Activated T-helper 1 cell treated with anti-CD3 and anti-CD28 coated beads, Interleukin-12 subunit alpha, Interleukin-12 subunit beta, Interleukin-2, Interleukin-4 antibody, amounts not matched to agents 30 ng/mL and 10 ng/mL and 1 ng/mL, durations not matched to agents 14 hours and 24 hours and 36 hours (primary cell): ENCODE measurements around the gene ARFGEF3. TPM values are rescaled to one million over a fixed set of nuclear protein-coding genes. Genes with fewer than 3 reads are reported as not detected.
"Not testable (repeated sequence)": the region's sequence is repeated elsewhere in the genome, so short reads cannot be mapped to it uniquely, and the experiment has no call there.

ENCODE experiments used
- DNase-seq: peaks from one replicate; pipeline ENCODE4 v3.0.0; 2021; ENCODE audit warnings: low spot score
- H3K27ac Mint-ChIP-seq: one replicate; pipeline ENCODE4 v1.8.0; 2021; ENCODE audit warnings: mild to moderate bottlenecking, mixed read lengths
- H3K27me3 Mint-ChIP-seq: one replicate; pipeline ENCODE4 v1.8.0; 2022; ENCODE audit warnings: mild to moderate bottlenecking, moderate library complexity, mixed read lengths; ENCODE audit not compliant: insufficient read depth
- H3K36me3 Mint-ChIP-seq: one replicate; pipeline ENCODE4 v1.8.0; 2021; ENCODE audit warnings: low read depth, mixed read lengths
- H3K4me1 Mint-ChIP-seq: one replicate; pipeline ENCODE4 v1.8.0; 2021; ENCODE audit warnings: low read depth, mixed read lengths
- H3K4me3 Mint-ChIP-seq: one replicate; pipeline ENCODE4 v1.8.0; 2021; ENCODE audit warnings: mild to moderate bottlenecking, moderate library complexity, mixed read lengths
- H3K9me3 Mint-ChIP-seq: one replicate; pipeline ENCODE4 v1.8.0; 2021; ENCODE audit warnings: mixed read lengths
- intact Hi-C: fragments of 100-400 bp; cut with micrococcal nuclease; formaldehyde crosslinking; loops from one replicate; pipeline ENCODE4 v1.15.1; 2024
- total RNA-seq: library from RNA; stranded (reverse); gene quantifications from 2 replicates; pipeline ENCODE4 v1.2.3, GENCODE V29; 2022

ARFGEF3 gene
- 0.22 and 0.29 TPM in 2 replicates for total RNA-seq

- no peak within 1 kb of the TSS for H3K27ac Mint-ChIP-seq
Measured at GRCh38 chr6:138161338-138162110, at the start of gene ARFGEF3. TSS of gene ARFGEF3 (plus strand) at chr6:138161939. CDS start at chr6:138162087, 148 bp downstream.

GRCh38 chr6:138113588-138114210 lies 48.0 kb upstream of the ARFGEF3 start:
- Mint-ChIP-seq H3K9me3 (no peaks in the 10 kb centered on the region), H3K4me1 (peaks cover 14% of the 10 kb centered on the region), H3K4me3 (no peak overlapping the region), H3K36me3 (no peaks in the 10 kb centered on the region), H3K27me3 (peaks cover 37% of the 10 kb centered on the region), H3K27ac (no peak overlapping the region)
- DNase-seq: no peak
- intact Hi-C loops: no loop called here

More at GRCh38 chr6:138161338-138162110, at the start of gene ARFGEF3:
- H3K9me3 Mint-ChIP-seq: no peaks in the 10 kb centered on the region
- peak; percentile 29 for DNase-seq
- peaks cover 13% of the 10 kb centered on the region for H3K4me1 Mint-ChIP-seq
- peak within 1 kb of the TSS; percentile 63 for H3K4me3 Mint-ChIP-seq
- H3K36me3 Mint-ChIP-seq: no peaks in the 10 kb centered on the region
- intact Hi-C loops: loop anchor here (5.0 kb wide), 1 partner anchor 54 kb away; the partner anchor contains the start of gene PERP
- peaks cover 54% of the 10 kb centered on the region for H3K27me3 Mint-ChIP-seq

- DNase-seq: no peak
- Mint-ChIP-seq H3K27me3 (peaks cover 45% of the 10 kb centered on the region), H3K9me3 (no peaks in the 10 kb centered on the region), H3K27ac (no peak overlapping the region), H3K4me1 (peaks cover 10% of the 10 kb centered on the region), H3K36me3 (no peaks in the 10 kb centered on the region), H3K4me3 (no peak overlapping the region)
- intact Hi-C loops: no loop called here
Measured at GRCh38 chr6:138115201-138115600, 46.5 kb upstream of the ARFGEF3 start.

DNA sequence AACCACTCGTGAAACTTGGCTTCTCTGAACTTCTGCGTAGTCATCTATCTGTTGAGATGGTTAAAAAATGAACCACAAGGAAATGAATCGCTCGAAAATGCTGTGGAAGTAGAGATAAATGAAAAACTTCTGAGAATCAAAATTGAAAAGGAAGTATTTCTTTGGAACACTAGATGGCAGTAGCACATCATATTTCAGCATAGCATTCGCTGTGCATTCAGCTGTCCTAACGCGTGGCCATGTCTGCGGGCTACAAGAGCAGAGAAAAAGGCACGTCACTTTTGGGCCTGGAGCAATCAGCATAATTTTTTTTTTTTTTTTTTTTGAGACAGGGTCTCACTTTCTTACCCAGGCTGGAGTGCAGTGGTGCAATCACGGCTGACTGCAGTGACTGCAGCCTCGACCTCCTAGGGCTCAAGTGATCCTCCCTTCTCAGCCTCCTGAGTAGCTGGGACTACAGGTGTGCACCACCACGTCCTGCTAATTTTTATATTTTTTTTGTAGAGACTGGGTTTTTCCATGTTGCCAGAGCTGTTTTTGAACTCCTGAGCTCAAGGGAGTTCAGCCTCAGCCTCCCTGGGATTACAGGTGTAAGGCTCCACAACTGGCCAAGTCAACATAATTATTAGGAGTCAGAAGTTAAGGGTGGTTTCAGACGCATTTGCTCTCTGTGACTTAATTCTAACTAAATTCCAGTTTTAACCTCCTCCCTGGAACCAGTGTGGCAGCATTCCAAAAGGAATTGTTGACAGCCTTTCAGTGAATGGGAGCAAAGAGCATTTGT lies 45.7 kb upstream of the ARFGEF3 start:
- no peak overlapping the region for H3K4me3 Mint-ChIP-seq
- intact Hi-C loops: loop anchor here (1.0 to 2.0 kb wide), 6 partner anchors 171 to 650 kb away; no protein-coding TSS in a partner anchor
- no peaks in the 10 kb centered on the region for H3K9me3 Mint-ChIP-seq
- no peaks in the 10 kb centered on the region for H3K36me3 Mint-ChIP-seq
- peak; percentile 11 for DNase-seq
- no peak overlapping the region for H3K27ac Mint-ChIP-seq
- H3K4me1 Mint-ChIP-seq: peaks cover 10% of the 10 kb centered on the region
- H3K27me3 Mint-ChIP-seq: peaks cover 45% of the 10 kb centered on the region

DNA sequence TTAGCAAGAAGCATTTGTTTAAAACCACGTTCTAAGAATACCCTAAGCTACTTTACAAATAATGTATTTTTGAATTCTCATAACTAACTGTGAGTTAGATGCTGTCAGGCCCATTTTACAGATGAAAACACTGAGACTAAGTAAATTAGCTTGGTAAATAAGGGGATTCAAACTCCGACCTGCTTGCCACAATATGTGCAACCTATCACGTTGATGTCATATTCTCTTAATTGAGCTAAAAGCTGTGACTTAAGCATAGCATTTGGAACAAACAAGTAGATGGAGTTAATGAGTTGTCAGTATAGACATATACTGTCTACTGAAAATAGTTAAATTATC lies 45.1 kb upstream of the ARFGEF3 start:
- DNase-seq: no peak
- Mint-ChIP-seq H3K9me3 (no peaks in the 10 kb centered on the region), H3K4me3 (no peak overlapping the region), H3K36me3 (no peaks in the 10 kb centered on the region), H3K4me1 (peaks cover 10% of the 10 kb centered on the region), H3K27ac (no peak overlapping the region), H3K27me3 (peaks cover 43% of the 10 kb centered on the region)
- intact Hi-C loops: loop anchor here (1.0 to 2.0 kb wide), 6 partner anchors 171 to 650 kb away; no protein-coding TSS in a partner anchor

DNA sequence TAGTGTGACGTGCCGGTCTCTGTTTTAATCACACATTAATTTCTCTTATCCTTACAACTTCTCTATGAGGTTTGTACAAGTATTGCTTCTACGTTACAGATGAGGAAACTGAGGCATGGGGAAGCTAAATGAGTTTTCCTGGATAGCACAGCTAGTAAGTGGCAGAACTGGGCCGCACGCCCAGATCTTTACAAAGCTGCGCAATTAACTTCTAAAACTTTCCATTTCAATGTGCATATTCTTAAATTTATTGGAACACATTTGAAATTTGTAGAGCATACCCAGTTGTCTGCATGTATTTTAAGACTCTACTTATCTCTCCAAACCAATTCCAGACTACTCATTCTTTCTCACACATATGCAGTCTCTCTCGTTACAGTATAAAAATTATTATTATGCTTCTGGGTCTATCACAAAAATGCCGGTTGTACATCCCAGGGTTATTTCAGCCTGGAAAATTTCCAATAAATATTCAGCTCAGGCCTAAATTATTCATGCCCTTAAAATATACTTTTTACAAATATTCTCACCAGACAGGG lies 44.3 kb upstream of the ARFGEF3 start:
- Mint-ChIP-seq H3K9me3 (no peaks in the 10 kb centered on the region), H3K27ac (no peak overlapping the region), H3K27me3 (peaks cover 43% of the 10 kb centered on the region), H3K4me1 (peaks cover 10% of the 10 kb centered on the region), H3K4me3 (no peak overlapping the region), H3K36me3 (no peaks in the 10 kb centered on the region)
- intact Hi-C loops: loop anchor here (2.0 kb wide), 2 partner anchors 311 to 391 kb away; no protein-coding TSS in a partner anchor
- DNase-seq: no peak

GRCh38 chr6:138119229-138119628 lies 42.5 kb upstream of the ARFGEF3 start:
- intact Hi-C loops, H3K4me1 Mint-ChIP-seq, H3K36me3 Mint-ChIP-seq, DNase-seq, H3K4me3 Mint-ChIP-seq, H3K27ac Mint-ChIP-seq, H3K9me3 Mint-ChIP-seq: not testable (repeated sequence)
- H3K27me3 Mint-ChIP-seq: peaks cover 47% of the 10 kb centered on the region

DNA sequence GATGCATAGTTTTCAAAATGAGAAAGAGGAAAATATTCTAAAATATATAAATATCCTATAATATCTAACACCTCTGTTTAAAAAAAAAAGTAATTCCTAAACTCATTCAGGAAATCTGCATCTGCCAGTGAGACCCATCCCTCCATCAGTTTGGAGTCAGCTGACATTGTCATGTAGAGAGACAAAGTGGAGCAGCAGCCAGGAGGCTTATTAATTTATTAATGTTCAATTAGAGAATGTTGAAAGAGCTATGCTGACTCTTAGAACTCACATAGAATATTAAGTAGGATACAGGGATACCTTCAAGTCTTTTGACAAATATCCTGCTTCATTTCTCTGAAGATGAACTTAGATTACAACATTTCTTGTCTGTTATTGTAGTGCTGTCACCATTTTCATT lies 41.8 kb upstream of the ARFGEF3 start:
- intact Hi-C loops: no loop called here
- H3K9me3 Mint-ChIP-seq: peaks cover 9% of the 10 kb centered on the region
- no peak overlapping the region for H3K27ac Mint-ChIP-seq
- H3K27me3 Mint-ChIP-seq: peaks cover 46% of the 10 kb centered on the region
- peaks cover 10% of the 10 kb centered on the region for H3K4me1 Mint-ChIP-seq
- DNase-seq: no peak
- H3K36me3 Mint-ChIP-seq: no peaks in the 10 kb centered on the region
- H3K4me3 Mint-ChIP-seq: no peak overlapping the region

GRCh38 chr6:138124096-138124495 lies 37.6 kb upstream of the ARFGEF3 start:
- no peak overlapping the region for H3K4me3 Mint-ChIP-seq
- no peak overlapping the region for H3K27ac Mint-ChIP-seq
- H3K36me3 Mint-ChIP-seq: no peaks in the 10 kb centered on the region
- H3K4me1 Mint-ChIP-seq: no peaks in the 10 kb centered on the region
- DNase-seq: no peak
- intact Hi-C loops: no loop called here
- H3K27me3 Mint-ChIP-seq: peaks cover 36% of the 10 kb centered on the region
- peaks cover 9% of the 10 kb centered on the region for H3K9me3 Mint-ChIP-seq

- Mint-ChIP-seq H3K27me3 (peaks cover 16% of the 10 kb centered on the region), H3K4me3 (no peak overlapping the region), H3K4me1 (no peaks in the 10 kb centered on the region), H3K36me3 (no peaks in the 10 kb centered on the region), H3K9me3 (peaks cover 9% of the 10 kb centered on the region), H3K27ac (no peak overlapping the region)
- DNase-seq: no peak
- intact Hi-C loops: no loop called here
Measured at GRCh38 chr6:138128096-138128495, 33.6 kb upstream of the ARFGEF3 start.

GRCh38 chr6:138129190-138129589 lies 32.5 kb upstream of the ARFGEF3 start:
- DNase-seq: no peak
- Mint-ChIP-seq H3K27me3 (peaks cover 16% of the 10 kb centered on the region), H3K4me1 (no peaks in the 10 kb centered on the region), H3K9me3 (peaks cover 6% of the 10 kb centered on the region), H3K36me3 (no peaks in the 10 kb centered on the region), H3K27ac (no peak overlapping the region), H3K4me3 (no peak overlapping the region)
- intact Hi-C loops: no loop called here

- Mint-ChIP-seq H3K27me3 (peaks cover 22% of the 10 kb centered on the region), H3K27ac (no peak overlapping the region), H3K9me3 (no peaks in the 10 kb centered on the region), H3K36me3 (no peaks in the 10 kb centered on the region), H3K4me1 (no peaks in the 10 kb centered on the region), H3K4me3 (no peak overlapping the region)
- intact Hi-C loops: no loop called here
- no peak for DNase-seq
Measured at GRCh38 chr6:138142806-138143205, 18.9 kb upstream of the ARFGEF3 start.
